K562 (cell line): ENCODE results near the gene MEGF10. TPM values are rescaled to one million over a fixed set of nuclear protein-coding genes. Genes with fewer than 3 reads are reported as not detected.

Experiments used
- ATAC-seq: fragments of 200-7000 bp; cut with Tn5 transposase; 3 replicates; pipeline ENCODE4 v1.9.1; 2020; ENCODE audit warnings: moderate library complexity
- BruUV-seq: library from RNA; stranded (reverse); fragments of 400-500 nt; replicated peaks from 2 replicates; lab custom pipeline; 2021; lab: Mats Ljungman, UMichigan
- CTCF ChIA-PET: fragments of 300-600 bp; formaldehyde crosslinking; extraction: SDS; loops from one replicate; lab custom pipeline; 2021; ENCODE audit warnings: low intra/inter-chr PET ratio; lab: Yijun Ruan, JAX
- POLR2A ChIA-PET: fragments of 300-600, 350-650 bp; sonication (Branson Sonifier 250); formaldehyde crosslinking; extraction: SDS; loops from one replicate; lab custom pipeline; 2021; ENCODE audit warnings: antibody characterized with exemption, inconsistent platforms; lab: Yijun Ruan, JAX
- DNase-seq, 4 experiments: peaks; one replicate each; pipeline versions ENCODE4 v3.0.0 to v3.0.0-alpha.2; 2011 to 2018; ENCODE audit warnings: low spot score in 3 of 4, mixed read lengths in 3 of 4; ENCODE audit errors: extremely low read depth in 1 of 4
- FAIRE-seq: peaks from 2 replicates; lab custom pipeline; 2011; peaks lifted over from hg19 to GRCh38; lab: Jason Lieb, UNC
- H2AFZ ChIP-seq: 2 replicates; pipeline ENCODE4 v1.6.0; 2011; ENCODE audit warnings: low read depth, low read length, control low read depth, inconsistent platforms
- H3K27ac ChIP-seq: fragments of 200-600 bp; 3 replicates; pipeline ENCODE4 v1.8.0; 2011; ENCODE audit warnings: low read depth, mild to moderate bottlenecking, control low read depth, inconsistent platforms, low read length, moderate library complexity, mixed read lengths; ENCODE audit errors: extremely low read depth
- H3K27me3 ChIP-seq, 2 experiments: fragments of 300-600 bp in 1 of 2; 2 replicates in 1 of 2; 3 replicates in 1 of 2; pipeline versions ENCODE4 v1.6.0 to v1.8.0; 2011; ENCODE audit warnings: inconsistent platforms in 2 of 2, low read length in 2 of 2, mild to moderate bottlenecking in 1 of 2, mixed read lengths in 1 of 2, moderate library complexity in 1 of 2; ENCODE audit not compliant: control insufficient read depth in 2 of 2, insufficient read depth in 2 of 2
- H3K36me3 ChIP-seq: fragments of 300-600 bp; 3 replicates; pipeline ENCODE4 v1.8.0; 2011; ENCODE audit warnings: mild to moderate bottlenecking, low read length, inconsistent platforms; ENCODE audit not compliant: control insufficient read depth, insufficient read depth
- H3K4me1 ChIP-seq, 2 experiments: fragments of 200-600 bp in 1 of 2; replicated peaks in 1 of 2; 2 replicates in 1 of 2; 3 replicates in 1 of 2; pipeline versions ENCODE4 v1.5.1 to v1.8.0; 2011; ENCODE audit warnings: inconsistent platforms in 2 of 2, low read length in 2 of 2, mild to moderate bottlenecking in 1 of 2, mixed read lengths in 1 of 2, moderate library complexity in 1 of 2; ENCODE audit not compliant: control insufficient read depth in 2 of 2, insufficient read depth in 2 of 2
- H3K4me2 ChIP-seq: 2 replicates; pipeline ENCODE4 v1.6.1; 2011; ENCODE audit warnings: low read length, control low read depth, inconsistent platforms, mixed read lengths; ENCODE audit not compliant: insufficient read depth
- H3K4me3 ChIP-seq: fragments of 200-600 bp; sonication (generic), shearing (Covaris generic); 2 replicates; pipeline ENCODE4 v1.5.1; 2016; ENCODE audit warnings: control low read depth, inconsistent platforms
- H3K79me2 ChIP-seq: fragments of 200-600 bp; 3 replicates; pipeline ENCODE4 v1.8.0; 2011; ENCODE audit warnings: low read length, inconsistent platforms; ENCODE audit not compliant: control insufficient read depth, insufficient read depth
- H3K9ac ChIP-seq, 2 experiments: 2 replicates each; pipeline versions ENCODE4 v1.6.0 to v1.6.1; 2011; ENCODE audit warnings: low read depth in 2 of 2, low read length in 2 of 2, control low read depth in 1 of 2, inconsistent platforms in 1 of 2, mild to moderate bottlenecking in 1 of 2, mixed read lengths in 1 of 2; ENCODE audit not compliant: insufficient read depth in 1 of 2
- H3K9me1 ChIP-seq: one replicate; pipeline ENCODE4 v1.6.0; 2011; ENCODE audit warnings: inconsistent platforms, mild to moderate bottlenecking, low read length, moderate library complexity; ENCODE audit not compliant: control insufficient read depth, insufficient read depth
- H3K9me3 ChIP-seq: replicated peaks from 2 replicates; pipeline ENCODE4 v1.5.1; 2011; ENCODE audit warnings: low read depth, low read length, inconsistent platforms; ENCODE audit not compliant: control insufficient read depth, insufficient read depth
- H4K20me1 ChIP-seq: replicated peaks from 2 replicates; pipeline ENCODE4 v1.6.1; 2011; ENCODE audit warnings: low read length, inconsistent platforms, mixed read lengths; ENCODE audit not compliant: control insufficient read depth, insufficient read depth
- BCLAF1 ChIP-seq, 2 experiments: fragments of 450-650 bp in 1 of 2; IDR thresholded peaks; 2 replicates each; pipeline ENCODE4 v1.6.1; 2011 to 2017; ENCODE audit warnings: low read depth in 2 of 2, antibody characterized with exemption in 1 of 2, borderline replicate concordance in 1 of 2, low read length in 1 of 2, mild to moderate bottlenecking in 1 of 2, mixed read lengths in 1 of 2; ENCODE audit not compliant: control insufficient read depth in 1 of 2
- BDP1 ChIP-seq: IDR thresholded peaks from 3 replicates; pipeline ENCODE4 v1.6.1; 2011; ENCODE audit not compliant: insufficient read length, insufficient read depth
- FOXJ2 ChIP-seq: fragments of 200-800 bp; sonication (Bioruptor generic); IDR thresholded peaks from 2 replicates; pipeline ENCODE4 v1.6.1; 2016; ENCODE audit warnings: missing genetic modification characterization, missing compliant biosample characterization
- IRF9 ChIP-seq: fragments of 450-650 bp; IDR thresholded peaks from 2 replicates; pipeline ENCODE4 v1.6.1; 2016; ENCODE audit warnings: missing biosample characterization, missing genetic modification characterization
- MECOM ChIP-seq: fragments of 250-450 bp; sonication (Bioruptor Pico); IDR thresholded peaks from 2 replicates; pipeline ENCODE4 v1.8.0; 2022; ENCODE audit warnings: inconsistent platforms
- POLR2H ChIP-seq: IDR thresholded peaks from 2 replicates; pipeline ENCODE4 v1.6.1; 2016; ENCODE audit warnings: missing genetic modification characterization, low read depth, mild to moderate bottlenecking, control low read depth, missing compliant biosample characterization, moderate library complexity
- PRPF4 ChIP-seq: fragments of 200-400 bp; formaldehyde crosslinking; IDR thresholded peaks from one replicate; pipeline ENCODE4 v1.6.1; 2017; ENCODE audit warnings: low read length, low read depth, mild to moderate bottlenecking; ENCODE audit not compliant: insufficient read depth, poor library complexity, severe bottlenecking
- RERE ChIP-seq: sonication (generic); formaldehyde crosslinking; IDR thresholded peaks from 2 replicates; pipeline ENCODE4 v1.8.0; 2023; ENCODE audit warnings: missing genetic modification reagents, mild to moderate bottlenecking, borderline replicate concordance
- ZNF146 ChIP-seq: IDR thresholded peaks from one replicate; pipeline ENCODE4 v1.6.1; 2018; ENCODE audit warnings: missing compliant biosample characterization; ENCODE audit not compliant: unreplicated experiment
- WGBS: fragments of 100-300 bp; shearing (Covaris generic); methylation state at CpG from one replicate; pipeline ENCODE4 v1.1.6; 2016; ENCODE audit warnings: low coverage, mixed read lengths; ENCODE audit not compliant: insufficient coverage; ENCODE audit errors: missing lambda C conversion rate; 5-methylcytosine and 5-hydroxymethylcytosine counted together
- in situ Hi-C: fragments of 300-500 bp; cut with MboI; formaldehyde crosslinking; loops from 4 replicates; pipeline ENCODE4 v1.15.0; 2018; ENCODE audit warnings: inconsistent platforms, mixed read lengths
- intact Hi-C: fragments of 100-400 bp; cut with micrococcal nuclease; formaldehyde crosslinking; loops from 2 replicates; pipeline ENCODE4 v1.14.2; 2022
- polyA plus RNA-seq, 8 experiments: library from polyadenylated mRNA; depleted of rRNA in 4 of 8; stranded (reverse) in 5 of 8; unstranded in 3 of 8; fragments of >200 nt; fragmentation: Nextera tagmentation in 2 of 8; fragmentation: Illumina TruSeq in 1 of 8; extraction: Ambion mirVana in 2 of 8; extraction: Trizol in 1 of 8; gene quantifications; 2 replicates each; pipeline versions ENCODE4 v1.2.1 to v1.2.3, GENCODE V29; 2011 to 2014; ENCODE audit warnings: inconsistent platforms in 1 of 8, missing spikeins in 1 of 8
- total RNA-seq, 7 experiments: library from RNA; depleted of rRNA in 6 of 7; stranded (reverse); fragments of >200 nt in 6 of 7; fragmentation: Illumina TruSeq in 2 of 7; extraction: Trizol in 2 of 7; gene quantifications; 2 replicates each; pipeline versions ENCODE4 v1.2.1 to v1.2.3, GENCODE V29; 2011 to 2021; ENCODE audit warnings: low replicate concordance in 1 of 7

MEGF10 gene
- total and polyA plus RNA-seq, 9 of the 15 experiments (the other 6 are each of a cell fraction or from before 2014, with no cell fraction given) = 0.07 TPM; not detected in 8

GRCh38 chr5:127417528-127417927, 126.9 kb downstream of the MEGF10 start (continued):
- no peak for TF ChIP-seq RERE
- no peak for TF ChIP-seq ZNF146 (CRISPR knock-in tag)

GRCh38 chr5:127418367-127418766, 127.8 kb downstream of the MEGF10 start:
- no peak for FAIRE-seq
- 0% methylated on average over 1 of the region's 1 CpG for WGBS
- in situ Hi-C loops = no loop called here
- TF ChIP-seq BDP1 = no peak
- no peak for TF ChIP-seq PRPF4
- no peak for TF ChIP-seq IRF9
- TF ChIP-seq BCLAF1 (IDR thresholded peaks at IDR 0.05; ENCODE audit: borderline replicate concordance in 1 of 2, control insufficient read depth in 1 of 2, low read depth in 2 of 2, low read length in 1 of 2) = no peak
- no peak for TF ChIP-seq POLR2H
- TF ChIP-seq FOXJ2 (tag) = no peak
- TF ChIP-seq MECOM (CRISPR knock-in tag) = no peak

More at GRCh38 chr5:127418367-127418766, 127.8 kb downstream of the MEGF10 start:
- ChIA-PET CTCF (no interaction called here), POLR2A (no interaction called here)
- no peak overlapping the region for H2AFZ ChIP-seq
- peaks cover 7 to 8% of the 10 kb centered on the region in 2 experiments; a peak in 4 of 5 replicates for H3K27me3 ChIP-seq
- H3K9me3 ChIP-seq = no peaks in the 10 kb centered on the region
- H3K36me3 ChIP-seq = no peaks in the 10 kb centered on the region
- intact Hi-C loops = no loop called here
- no peaks in the 10 kb centered on the region for H4K20me1 ChIP-seq
- no peak overlapping the region for H3K27ac ChIP-seq
- no peaks in the 10 kb centered on the region for H3K4me1 ChIP-seq
- no peaks in the 10 kb centered on the region for H3K79me2 ChIP-seq
- no peak overlapping the region for H3K4me3 ChIP-seq
- H3K4me2 ChIP-seq = no peak overlapping the region
- H3K9ac ChIP-seq = no peak overlapping the region
- ATAC-seq (no peak), DNase-seq (no peak)
- BruUV-seq = no TSS peak
- H3K9me1 ChIP-seq = no peaks in the 10 kb centered on the region
